BLaER1 treated with 17β-estradiol and CSF1 and Interleukin-3, amounts not matched to agents 10 nM and 100 nM (cell line): ENCODE results near the gene LCOR.
A peak's percentile ranks its signal among the peaks of the same experiment; 100 is the strongest.
"Not testable (repeated sequence)": the region's sequence is repeated elsewhere in the genome, so short reads cannot be mapped to it uniquely, and the experiment has no call there.

Source experiments
- H3K27ac ChIP-seq, 11 experiments: shearing (Covaris generic); formaldehyde crosslinking; 2 replicates each; pipeline ENCODE4 v1.8.1; 2022
- H3K27me3 ChIP-seq, 11 experiments: shearing (Covaris generic); formaldehyde crosslinking; 2 replicates each; pipeline ENCODE4 v1.8.1; 2022
- H3K36me3 ChIP-seq, 11 experiments: shearing (Covaris generic); formaldehyde crosslinking; 2 replicates each; pipeline ENCODE4 v1.8.1; 2022
- H3K4me1 ChIP-seq, 10 experiments: shearing (Covaris generic); formaldehyde crosslinking; 2 replicates each; pipeline ENCODE4 v1.8.1; 2022
- H3K4me2 ChIP-seq, 11 experiments: shearing (Covaris generic); formaldehyde crosslinking; 2 replicates each; pipeline ENCODE4 v1.8.1; 2022
- H3K4me3 ChIP-seq, 10 experiments: shearing (Covaris generic); formaldehyde crosslinking; 2 replicates each; pipeline ENCODE4 v1.8.1; 2022
- H3K9ac ChIP-seq, 11 experiments: shearing (Covaris generic); formaldehyde crosslinking; 2 replicates each; pipeline ENCODE4 v1.8.1; 2022
- H3K9me3 ChIP-seq, 11 experiments: shearing (Covaris generic); formaldehyde crosslinking; replicated peaks in 1 of 11; 2 replicates each; pipeline ENCODE4 v1.8.1; 2022
- H4K20me1 ChIP-seq, 11 experiments: shearing (Covaris generic); formaldehyde crosslinking; 2 replicates each; pipeline ENCODE4 v1.8.1; 2022
- Cebpa-rat ChIP-seq, 11 experiments: shearing (Covaris generic); IDR thresholded peaks; 2 replicates each; pipeline ENCODE4 v1.8.1; 2022

The LCOR gene

DNA sequence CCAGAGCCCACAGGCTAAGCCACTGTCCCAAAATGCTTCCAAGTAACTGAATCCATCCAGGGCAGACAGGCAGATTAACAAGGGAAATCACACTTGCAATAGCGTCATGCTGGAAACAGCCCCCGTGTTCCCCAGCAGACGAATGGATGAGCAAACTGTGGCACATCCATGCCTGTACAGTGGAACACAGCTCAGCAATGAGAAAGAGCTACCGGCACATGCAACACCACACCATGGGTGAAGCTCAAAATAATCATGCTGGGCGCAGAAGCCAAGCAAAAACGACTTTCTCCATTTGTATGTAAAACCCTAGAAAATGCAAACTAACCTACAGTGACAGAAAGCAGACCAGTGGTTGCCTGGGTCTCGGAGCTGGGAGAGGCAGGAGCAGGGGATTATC, 200.5 kb downstream of the LCOR start:
- Histone ChIP-seq H3K36me3 (no peaks in the 10 kb centered on the region), H3K9me3 (no peaks in the 10 kb centered on the region), H4K20me1 (0 out of 22 replicates have a peak, but pooled peaks cover 0 to 7% (median 0%) of the 10 kb centered on the region in 11 experiments), H3K4me1 (peaks cover 3 to 16% (median 7%) of the 10 kb centered on the region in 10 experiments), H3K4me2 (no peak overlapping the region), H3K9ac (no peak overlapping the region), H3K27ac (no peak overlapping the region), H3K4me3 (no peak overlapping the region), H3K27me3 (no peaks in the 10 kb centered on the region)
- TF ChIP-seq Cebpa-rat (IDR thresholded peaks at IDR 0.05): no peak

DNA sequence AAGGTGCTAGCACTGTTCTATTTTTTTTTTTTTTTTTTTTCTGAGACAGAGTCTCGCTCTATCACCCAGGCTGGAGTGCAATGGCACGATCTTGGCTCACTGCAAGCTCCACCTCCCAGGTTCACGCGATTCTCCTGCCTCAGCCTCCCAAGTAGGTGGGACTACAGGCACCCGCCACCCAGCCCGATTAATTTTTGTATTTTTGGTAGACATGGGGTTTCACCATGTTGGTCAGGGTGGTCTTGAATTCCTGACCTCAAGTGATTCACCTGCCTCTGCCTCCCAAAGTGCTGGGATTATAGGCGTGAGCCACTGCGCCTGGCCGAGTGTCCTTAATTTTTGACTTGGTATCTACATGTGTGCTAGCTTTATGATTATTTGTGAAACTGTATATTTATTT, 201.7 kb downstream of the LCOR start:
- H3K27ac ChIP-seq, H3K4me3 ChIP-seq, H3K36me3 ChIP-seq, H3K27me3 ChIP-seq, H4K20me1 ChIP-seq, H3K4me2 ChIP-seq, H3K9ac ChIP-seq, H3K9me3 ChIP-seq: not testable (repeated sequence)
- H3K4me1 ChIP-seq: peaks cover 8 to 21% (median 13%) of the 10 kb centered on the region in 10 experiments

- H3K27me3 ChIP-seq: no peaks in the 10 kb centered on the region
- H3K27ac ChIP-seq: no peak overlapping the region
- H3K4me3 ChIP-seq: no peak overlapping the region
- TF ChIP-seq Cebpa-rat (IDR thresholded peaks at IDR 0.05): no peak
- H4K20me1 ChIP-seq: 0 out of 22 replicates have a peak, but pooled peaks cover 0 to 7% (median 0%) of the 10 kb centered on the region in 11 experiments
- no peaks in the 10 kb centered on the region for H3K9me3 ChIP-seq
- peaks cover 8 to 21% (median 13%) of the 10 kb centered on the region in 10 experiments for H3K4me1 ChIP-seq
- no peaks in the 10 kb centered on the region for H3K36me3 ChIP-seq
- H3K4me2 ChIP-seq: peak overlapping the region in 2 of 11 experiments; percentile 13 to 22; a peak in 2 of 22 replicates
- no peak overlapping the region for H3K9ac ChIP-seq
Observed at GRCh38 chr10:97034301-97034700, 202.2 kb downstream of the LCOR start.

DNA sequence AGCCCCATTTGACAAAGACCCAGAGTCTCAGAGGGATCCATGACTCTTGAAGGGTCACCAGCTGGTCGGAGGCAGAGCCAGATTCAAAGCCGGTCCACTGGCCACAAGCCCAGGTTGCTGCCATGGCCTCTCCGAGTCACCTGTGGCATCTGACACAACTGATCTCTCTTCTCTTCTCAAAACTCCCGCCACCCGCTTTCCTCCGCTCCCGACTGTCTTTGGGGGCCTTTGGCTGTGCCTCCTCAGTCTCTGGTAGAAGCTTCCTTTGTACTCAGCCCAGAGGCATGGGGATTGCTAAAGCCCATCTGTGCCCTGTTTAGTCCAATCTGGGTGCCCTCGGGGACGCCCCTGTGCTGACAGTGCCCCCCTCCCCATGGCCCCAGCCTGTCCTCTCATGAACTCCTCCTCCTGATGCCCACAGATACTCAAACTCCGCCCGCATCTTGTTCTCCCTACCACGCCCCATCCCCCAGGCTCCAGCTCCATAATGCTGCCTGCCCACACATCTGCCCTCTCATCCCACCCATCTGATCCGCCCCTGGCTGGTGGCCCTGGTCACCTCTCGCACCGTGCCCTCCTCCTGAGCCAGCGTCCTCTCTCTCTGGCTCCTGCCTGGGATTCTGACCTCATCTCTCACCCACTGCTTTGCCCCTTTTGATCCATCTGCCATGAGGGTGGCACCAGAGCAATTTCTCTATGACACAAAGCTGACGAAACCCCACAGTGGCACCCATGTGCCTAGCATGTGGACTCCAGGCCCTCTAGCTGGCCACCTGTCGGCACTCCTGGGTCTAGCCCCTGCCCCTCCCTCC, 203.1 kb downstream of the LCOR start:
- Histone ChIP-seq H3K4me3 (no peak overlapping the region), H3K9ac (no peak overlapping the region), H3K36me3 (no peaks in the 10 kb centered on the region), H3K27ac (no peak overlapping the region), H4K20me1 (0 out of 22 replicates have a peak, but pooled peaks cover 0 to 7% (median 0%) of the 10 kb centered on the region in 11 experiments), H3K27me3 (no peaks in the 10 kb centered on the region), H3K4me2 (peak overlapping the region in 3 of 11 experiments; percentile 2 to 22 (median 13); a peak in 2 of 22 replicates), H3K4me1 (peaks cover 8 to 21% (median 13%) of the 10 kb centered on the region in 10 experiments), H3K9me3 (no peaks in the 10 kb centered on the region)
- TF ChIP-seq Cebpa-rat (IDR thresholded peaks at IDR 0.05): no peak

DNA sequence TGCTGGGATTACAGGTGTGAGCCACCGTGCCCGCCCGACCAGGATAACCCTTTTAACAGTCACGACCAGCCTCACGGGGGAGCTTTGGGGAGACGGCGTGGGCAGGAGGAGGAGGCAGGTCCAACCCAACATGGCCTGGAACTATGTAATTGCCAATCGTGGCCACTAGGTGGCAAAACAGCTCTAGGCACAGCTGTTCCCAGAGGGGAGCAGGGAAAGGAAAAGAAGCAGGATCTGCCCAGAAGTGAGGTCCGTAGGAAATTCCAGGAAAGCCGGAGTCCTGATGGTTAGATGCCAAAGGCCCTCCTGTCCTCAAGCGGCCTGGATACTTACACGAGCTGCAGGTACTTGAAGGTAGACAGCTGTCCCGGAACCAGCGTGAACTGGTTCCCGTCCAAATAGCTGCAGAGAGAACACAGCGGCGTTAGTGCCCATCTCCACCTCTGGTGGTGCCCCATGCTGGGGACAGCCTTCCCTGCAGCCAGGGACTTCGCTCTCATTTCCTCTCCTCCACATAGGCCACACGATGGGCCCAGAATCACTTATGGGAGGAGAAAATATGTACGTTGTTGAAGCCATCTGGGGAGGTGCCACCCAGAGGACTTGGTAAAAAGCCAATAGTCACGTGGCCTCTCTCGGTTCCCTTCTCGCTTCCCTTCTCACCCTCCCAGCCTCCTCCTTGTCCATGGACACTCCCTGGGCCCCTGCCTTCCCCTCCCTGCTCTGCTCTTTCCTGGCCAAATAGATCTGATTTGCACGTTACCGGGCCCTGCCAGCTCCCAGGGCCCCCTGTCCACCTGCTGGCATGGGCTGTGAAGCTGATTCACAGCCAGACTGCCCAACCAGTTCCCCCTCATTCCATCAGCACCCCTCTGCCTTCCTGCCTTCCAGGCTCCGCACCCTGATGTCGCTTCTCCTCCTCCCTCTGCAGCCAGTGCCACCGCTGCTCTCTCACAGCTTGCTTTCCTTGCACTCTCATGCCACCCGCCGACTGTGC, 205.6 kb downstream of the LCOR start:
- no peak for TF ChIP-seq Cebpa-rat (IDR thresholded peaks at IDR 0.05)
- Histone ChIP-seq H3K27me3 (no peaks in the 10 kb centered on the region), H4K20me1 (0 out of 22 replicates have a peak, but pooled peaks cover 0 to 7% (median 0%) of the 10 kb centered on the region in 11 experiments), H3K4me3 (peak overlapping the region in 9 of 10 experiments; percentile 8 to 64 (median 36); a peak in 14 of 20 replicates), H3K9me3 (no peaks in the 10 kb centered on the region), H3K27ac (peak overlapping the region in 2 of 11 experiments; percentile 22 to 27; a peak in 1 of 22 replicates), H3K4me2 (peak overlapping the region; percentile 56 to 88 (median 80)), H3K4me1 (peaks cover 8 to 21% (median 13%) of the 10 kb centered on the region in 10 experiments), H3K36me3 (no peaks in the 10 kb centered on the region), H3K9ac (peak overlapping the region in 7 of 11 experiments; percentile 15 to 35 (median 26); a peak in 8 of 22 replicates)

DNA sequence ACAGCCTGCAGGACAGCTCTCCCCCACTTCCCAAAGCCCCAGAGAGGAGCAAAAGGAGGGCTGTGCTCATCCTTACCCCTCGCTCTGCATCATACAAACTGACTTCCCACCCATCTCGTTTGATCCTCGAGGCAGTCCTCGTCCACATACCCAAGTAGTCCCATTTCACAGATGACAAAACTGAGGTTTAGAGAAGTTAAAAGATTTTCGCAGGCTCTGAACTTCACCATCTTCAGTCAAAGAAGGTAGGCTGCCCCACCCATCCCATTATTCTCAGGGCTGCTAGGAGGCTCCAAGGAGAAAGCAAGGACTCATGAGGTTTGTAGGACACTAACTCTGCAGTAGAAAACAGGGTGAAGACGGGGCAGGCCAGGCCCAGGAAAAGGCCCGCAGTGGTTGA, 206.6 kb downstream of the LCOR start:
- 0 out of 22 replicates have a peak, but pooled peaks cover 0 to 7% (median 0%) of the 10 kb centered on the region in 11 experiments for H4K20me1 ChIP-seq
- no peaks in the 10 kb centered on the region for H3K36me3 ChIP-seq
- TF ChIP-seq Cebpa-rat (IDR thresholded peaks at IDR 0.05): no peak
- H3K4me3 ChIP-seq: no peak overlapping the region
- no peak overlapping the region for H3K9ac ChIP-seq
- H3K27ac ChIP-seq: no peak overlapping the region
- no peaks in the 10 kb centered on the region for H3K9me3 ChIP-seq
- no peak overlapping the region for H3K4me2 ChIP-seq
- peaks cover 8 to 21% (median 13%) of the 10 kb centered on the region in 10 experiments for H3K4me1 ChIP-seq
- no peaks in the 10 kb centered on the region for H3K27me3 ChIP-seq

DNA sequence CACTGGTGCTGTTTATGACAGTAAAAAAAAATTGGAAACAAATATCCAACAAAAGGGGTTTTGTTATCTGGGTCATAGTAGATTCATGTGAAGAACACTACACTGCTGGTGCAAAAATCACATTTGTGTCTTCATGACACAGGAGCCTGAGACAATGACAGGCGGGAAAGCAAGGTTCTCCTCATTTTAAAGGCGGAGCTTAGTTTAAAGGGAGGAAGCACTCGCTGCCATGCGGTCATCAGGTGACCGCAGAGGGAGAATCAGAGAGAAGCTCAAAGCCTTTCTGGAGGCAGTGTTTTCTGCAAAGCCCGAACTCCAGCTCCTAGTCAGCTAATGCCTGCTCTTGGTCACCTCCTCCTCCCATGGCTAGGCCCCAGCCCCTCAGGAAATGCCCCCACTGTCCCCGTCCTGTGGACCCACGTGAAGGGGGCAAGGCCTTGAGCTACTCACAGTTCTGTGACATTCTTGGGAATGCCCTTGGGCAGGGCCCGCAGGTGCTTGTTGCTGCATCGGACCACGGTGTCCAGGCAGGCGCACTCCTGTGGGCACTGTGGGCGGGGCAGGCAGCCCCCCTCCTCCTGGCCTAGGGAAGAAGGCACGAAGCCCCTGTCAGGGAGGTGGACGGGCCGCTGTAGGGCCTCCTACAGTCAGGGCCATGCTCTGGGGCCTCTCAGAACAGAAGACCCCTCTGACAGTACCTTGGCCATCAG, 207.6 kb downstream of the LCOR start:
- no peak overlapping the region for H3K9ac ChIP-seq
- H3K4me1 ChIP-seq: peaks cover 8 to 18% (median 13%) of the 10 kb centered on the region in 10 experiments
- no peaks in the 10 kb centered on the region for H3K27me3 ChIP-seq
- H4K20me1 ChIP-seq: 0 out of 22 replicates have a peak, but pooled peaks cover 0 to 7% (median 0%) of the 10 kb centered on the region in 11 experiments
- H3K27ac ChIP-seq: no peak overlapping the region
- 0 out of 22 replicates have a peak, but pooled peaks cover 0 to 1% (median 0%) of the 10 kb centered on the region in 11 experiments for H3K9me3 ChIP-seq
- no peak overlapping the region for H3K4me3 ChIP-seq
- no peaks in the 10 kb centered on the region for H3K36me3 ChIP-seq
- H3K4me2 ChIP-seq: no peak overlapping the region
- TF ChIP-seq Cebpa-rat (IDR thresholded peaks at IDR 0.05): no peak

DNA sequence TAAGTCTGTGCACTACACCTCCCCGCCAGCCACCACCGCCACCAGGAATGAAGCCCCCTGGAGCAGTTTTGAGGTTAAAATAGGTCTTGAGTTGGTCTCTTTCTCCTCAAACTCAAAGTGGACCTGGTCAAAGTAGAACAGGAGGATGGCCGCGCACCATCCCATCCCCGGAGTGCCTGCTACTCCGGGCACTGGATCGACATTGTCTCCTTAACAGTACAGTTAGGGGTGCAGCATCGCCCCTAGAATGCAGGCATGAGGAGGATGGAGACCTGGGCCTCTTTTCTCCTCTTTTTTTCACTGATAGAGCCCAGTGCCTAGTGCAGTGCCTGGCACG, 208.1 kb downstream of the LCOR start:
- H3K4me3 ChIP-seq: no peak overlapping the region
- H3K36me3 ChIP-seq: no peaks in the 10 kb centered on the region
- 0 out of 22 replicates have a peak, but pooled peaks cover 0 to 1% (median 0%) of the 10 kb centered on the region in 11 experiments for H4K20me1 ChIP-seq
- H3K9me3 ChIP-seq: 0 out of 22 replicates have a peak, but pooled peaks cover 0 to 4% (median 0%) of the 10 kb centered on the region in 11 experiments
- no peak overlapping the region for H3K4me2 ChIP-seq
- no peak for TF ChIP-seq Cebpa-rat (IDR thresholded peaks at IDR 0.05)
- H3K4me1 ChIP-seq: peaks cover 8 to 18% (median 12%) of the 10 kb centered on the region in 10 experiments
- no peaks in the 10 kb centered on the region for H3K27me3 ChIP-seq
- no peak overlapping the region for H3K9ac ChIP-seq
- no peak overlapping the region for H3K27ac ChIP-seq
